ENCODE data around the gene CDR2L.
"Not testable (repeated sequence)": the region's sequence is repeated elsewhere in the genome, so short reads cannot be mapped to it uniquely, and the experiment has no call there.

CDR2L gene

DNA sequence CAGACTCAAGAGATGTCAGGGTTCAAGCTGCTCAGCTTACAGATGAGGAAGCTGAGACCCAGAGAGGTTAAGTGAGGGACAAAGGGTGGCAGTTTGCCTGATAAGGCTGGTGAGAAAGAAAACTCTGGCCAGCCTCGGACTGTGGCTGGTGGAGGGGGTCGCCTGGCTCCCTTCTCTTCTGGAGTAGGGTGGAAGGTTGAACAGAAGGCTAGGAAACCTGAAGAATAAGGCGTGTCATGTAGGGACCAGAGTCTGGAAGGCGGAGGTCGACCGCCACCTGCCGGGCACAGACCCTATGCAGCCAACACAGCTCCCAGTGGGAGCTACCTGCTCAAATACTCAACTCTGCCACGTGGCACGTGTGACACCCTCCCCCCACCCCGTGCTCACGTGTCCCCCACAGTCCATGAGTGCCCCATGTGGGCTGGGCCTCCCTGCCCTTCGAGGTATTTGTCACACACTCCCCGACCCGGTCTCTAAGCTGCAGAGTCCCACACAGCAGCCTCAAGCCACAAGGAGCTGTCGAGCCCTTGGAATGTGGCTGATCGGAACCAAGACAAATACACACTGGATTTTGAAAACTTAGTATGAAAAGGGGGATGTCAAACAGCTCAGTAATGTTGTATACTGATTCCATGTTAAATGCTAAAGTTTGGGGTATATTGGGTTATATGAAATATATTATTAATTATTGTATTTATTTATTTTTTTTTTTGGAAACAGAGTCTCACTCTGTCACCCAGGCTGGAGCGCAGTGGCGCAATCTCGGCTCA, 26.7 kb upstream of the CDR2L start:
- peak; percentile 81 for DNase-seq

DNA sequence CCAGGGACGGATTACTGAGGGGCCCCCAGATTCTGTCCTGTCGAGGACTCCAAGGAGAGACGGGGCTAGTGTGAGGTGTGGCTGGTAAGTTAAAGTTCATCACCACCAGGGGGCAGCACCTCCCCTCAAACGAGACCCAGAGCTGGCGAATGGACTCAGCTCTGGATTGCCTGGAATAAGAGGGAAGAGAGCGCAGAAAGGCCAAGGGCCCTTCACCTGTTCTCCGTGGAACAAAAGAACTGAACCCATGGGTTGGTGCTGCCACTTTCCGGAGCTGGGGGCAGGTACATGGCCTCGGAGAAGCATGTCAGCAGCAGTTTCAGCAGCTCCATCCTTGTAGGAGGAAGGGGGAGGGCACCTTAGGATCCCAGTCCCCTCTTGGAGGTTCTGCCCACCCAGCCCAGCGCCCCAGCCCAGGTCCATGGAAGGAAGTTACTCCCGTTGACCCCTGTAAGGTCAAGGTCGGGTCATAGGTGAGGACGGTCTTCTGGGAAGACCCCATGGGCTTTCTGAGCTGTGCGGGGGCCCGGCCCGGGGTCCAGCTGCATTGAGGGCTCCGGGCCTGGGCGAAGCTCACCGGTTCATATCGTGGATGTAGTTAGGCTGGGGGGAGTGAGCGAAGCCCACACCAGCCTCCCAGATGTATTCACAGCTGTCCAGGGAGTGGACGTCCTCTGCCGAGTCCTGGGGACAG, 25.6 kb upstream of the CDR2L start:
- DNase-seq = peak; percentile 92

DNA sequence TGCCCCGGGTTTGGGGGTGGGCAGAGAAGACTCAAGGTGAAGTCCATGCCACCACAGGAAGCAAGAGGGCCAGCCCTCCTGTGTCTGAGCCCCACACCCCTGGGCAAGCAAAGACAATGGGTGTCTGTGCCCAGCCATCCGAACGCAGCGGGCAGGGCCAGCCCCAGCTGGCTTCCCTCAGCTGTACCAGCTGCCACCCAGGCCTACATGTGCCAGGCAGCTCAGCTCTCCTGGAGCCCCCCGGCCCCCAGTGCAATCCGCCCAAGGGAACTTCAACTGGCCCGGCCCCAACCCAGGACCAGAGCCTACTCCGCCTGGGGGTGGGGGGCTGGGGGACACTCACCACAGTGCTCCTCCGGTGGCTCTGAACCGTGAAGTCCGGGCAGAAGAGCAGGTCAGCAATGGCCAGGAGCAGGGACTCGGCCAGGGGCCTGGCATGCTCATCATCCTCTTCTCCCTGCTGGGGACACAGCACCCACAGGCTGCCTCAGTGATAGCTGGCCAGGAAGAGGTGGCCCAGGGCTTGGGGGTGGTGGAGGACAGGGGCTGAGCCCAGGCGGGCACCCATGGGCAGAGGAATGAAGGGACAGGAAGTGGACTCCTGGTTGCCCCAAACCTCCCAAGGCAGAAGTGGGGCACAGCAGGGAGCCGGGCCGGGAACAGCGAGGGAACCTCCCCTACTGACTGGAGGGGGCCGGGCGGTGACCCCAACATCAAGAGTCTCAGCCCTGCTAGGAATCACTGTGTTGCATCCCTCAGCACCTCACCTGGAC, 24.6 kb upstream of the CDR2L start:
- no peak for DNase-seq

DNA sequence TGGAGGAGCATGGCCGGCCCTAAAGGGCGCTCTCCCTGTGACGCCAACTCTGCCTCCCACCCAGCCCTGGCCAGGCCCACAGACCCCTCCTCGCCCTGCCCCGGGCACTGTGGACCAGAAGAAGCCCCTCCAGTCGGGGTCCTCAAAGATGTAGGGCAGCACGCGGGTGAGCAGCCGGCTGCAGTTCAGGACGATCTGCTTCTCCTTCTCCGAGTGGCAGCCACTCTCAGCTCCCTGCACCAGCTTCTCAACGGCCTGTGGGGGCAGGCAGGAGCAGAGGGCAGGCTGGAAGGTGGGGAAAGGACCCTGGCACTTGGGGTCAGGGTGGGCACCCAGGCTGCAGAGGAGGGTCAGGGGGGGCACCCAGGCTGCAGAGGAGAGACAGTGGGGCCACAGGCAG, 23.8 kb upstream of the CDR2L start:
- peak; percentile 20 for DNase-seq

DNA sequence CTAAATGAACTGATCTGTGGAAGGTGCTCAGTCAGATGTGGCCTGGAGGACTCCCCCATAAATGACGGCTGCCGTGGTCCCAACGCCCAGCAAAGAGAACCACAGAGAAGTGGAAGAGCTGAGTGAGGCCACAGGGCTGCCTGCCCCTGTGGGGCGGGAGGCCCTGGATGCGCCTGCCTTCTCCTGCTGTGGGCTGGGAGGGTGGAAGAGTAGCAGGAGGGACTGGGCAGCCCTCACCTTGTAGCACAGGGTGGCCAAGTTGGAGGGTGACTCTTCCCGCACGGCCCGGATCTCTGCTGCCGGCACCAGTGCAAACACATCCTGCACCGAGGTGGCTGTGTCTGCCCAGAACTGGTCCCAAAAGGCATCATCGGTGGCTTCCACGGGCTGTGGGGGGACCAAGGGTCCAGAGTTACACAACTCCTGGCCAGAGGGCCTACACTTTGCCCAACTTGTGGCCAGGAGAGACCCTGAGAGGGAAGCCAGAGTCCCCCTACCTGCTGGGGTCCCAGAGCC, 23.1 kb upstream of the CDR2L start:
- DNase-seq = no peak

DNA sequence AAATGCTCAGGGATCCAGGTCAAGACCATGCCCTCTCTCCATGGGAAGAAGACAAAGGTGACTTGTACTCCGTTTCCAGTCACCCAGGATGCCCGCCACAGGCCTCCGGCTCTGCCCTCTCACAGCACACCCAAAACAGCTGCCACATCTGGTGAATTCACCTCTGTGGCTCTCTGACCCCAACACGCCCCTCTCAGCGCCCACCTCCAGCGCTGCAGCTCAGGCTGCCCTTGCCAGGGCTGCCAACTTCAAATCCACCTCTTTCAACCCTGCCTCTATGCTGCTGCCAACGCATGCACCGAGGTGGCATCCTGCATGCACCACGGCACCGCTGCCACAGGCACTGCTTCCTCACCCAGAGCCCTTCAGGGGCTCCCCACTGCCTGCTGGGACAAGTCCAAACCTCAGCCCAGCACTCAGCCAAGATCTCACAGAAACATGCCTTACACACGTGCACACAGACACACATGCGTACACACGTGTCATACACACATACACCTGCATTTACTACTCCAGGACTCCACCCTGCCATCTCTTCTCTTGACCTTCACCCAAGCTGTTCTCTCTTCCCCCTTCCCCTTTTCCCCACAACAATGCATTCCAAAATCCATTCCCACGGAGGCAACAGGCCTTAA, 22.3 kb upstream of the CDR2L start:
- no peak for DNase-seq

DNA sequence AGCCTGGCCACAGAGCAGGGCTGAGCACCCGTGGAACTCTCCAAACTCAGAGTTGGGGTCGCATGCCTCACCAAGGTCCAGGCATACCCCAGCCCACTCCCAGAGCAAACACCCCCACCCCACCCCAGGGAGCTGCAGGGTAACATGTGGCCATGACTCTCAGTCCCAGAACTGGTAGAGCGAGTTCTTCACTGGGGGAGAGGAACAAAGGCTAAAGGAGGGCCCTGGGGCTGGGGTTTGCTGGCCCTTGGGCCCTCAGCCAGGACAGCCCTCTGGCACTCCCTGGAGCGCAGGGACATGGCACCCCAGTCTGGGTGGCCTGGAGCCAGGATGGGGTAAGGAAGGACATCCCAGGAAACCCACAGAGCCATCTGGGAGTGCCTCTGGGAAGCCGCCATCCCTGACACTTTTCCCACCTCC, 19.1 kb upstream of the CDR2L start:
- no peak for DNase-seq

DNA sequence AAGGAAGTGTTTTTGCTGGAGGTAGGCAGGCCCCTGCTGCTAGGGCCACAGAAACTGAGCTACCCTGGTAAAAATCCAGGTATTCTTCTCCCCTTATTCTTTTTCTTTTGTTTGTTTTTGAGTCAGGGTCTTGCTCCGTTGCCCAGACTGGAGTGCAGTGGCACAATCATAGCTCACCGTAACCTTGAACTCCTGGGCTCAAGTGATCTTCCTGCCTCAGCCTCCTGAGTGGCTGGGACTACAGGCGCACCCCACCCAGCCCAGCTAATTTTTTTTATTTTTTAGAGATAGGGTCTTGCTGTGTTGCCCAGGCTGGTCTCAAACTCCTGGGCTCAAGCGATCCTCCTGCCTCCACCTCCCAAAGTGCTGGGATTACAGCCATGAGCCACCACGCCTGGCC, 17.9 kb upstream of the CDR2L start:
- DNase-seq = not testable (repeated sequence)

DNA sequence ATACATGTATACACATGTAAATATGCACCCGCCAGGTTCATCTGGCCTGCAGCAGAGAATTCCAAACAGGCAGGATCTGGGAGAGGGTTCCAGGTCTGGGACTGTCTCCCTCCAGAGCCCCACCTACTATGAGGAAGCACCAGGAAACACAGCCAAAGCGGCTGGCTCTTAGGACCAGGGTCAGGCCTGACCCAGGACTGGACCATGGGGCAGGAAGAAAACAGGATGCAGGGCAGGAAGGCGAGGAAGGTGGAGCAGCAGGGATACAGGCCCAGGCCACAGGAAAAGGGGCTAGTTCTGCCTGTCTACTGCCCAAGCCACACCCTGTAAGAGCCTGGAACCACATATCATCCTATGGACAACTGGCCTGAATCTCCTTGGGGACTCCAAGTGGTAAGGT, 17.0 kb upstream of the CDR2L start:
- DNase-seq = no peak

DNA sequence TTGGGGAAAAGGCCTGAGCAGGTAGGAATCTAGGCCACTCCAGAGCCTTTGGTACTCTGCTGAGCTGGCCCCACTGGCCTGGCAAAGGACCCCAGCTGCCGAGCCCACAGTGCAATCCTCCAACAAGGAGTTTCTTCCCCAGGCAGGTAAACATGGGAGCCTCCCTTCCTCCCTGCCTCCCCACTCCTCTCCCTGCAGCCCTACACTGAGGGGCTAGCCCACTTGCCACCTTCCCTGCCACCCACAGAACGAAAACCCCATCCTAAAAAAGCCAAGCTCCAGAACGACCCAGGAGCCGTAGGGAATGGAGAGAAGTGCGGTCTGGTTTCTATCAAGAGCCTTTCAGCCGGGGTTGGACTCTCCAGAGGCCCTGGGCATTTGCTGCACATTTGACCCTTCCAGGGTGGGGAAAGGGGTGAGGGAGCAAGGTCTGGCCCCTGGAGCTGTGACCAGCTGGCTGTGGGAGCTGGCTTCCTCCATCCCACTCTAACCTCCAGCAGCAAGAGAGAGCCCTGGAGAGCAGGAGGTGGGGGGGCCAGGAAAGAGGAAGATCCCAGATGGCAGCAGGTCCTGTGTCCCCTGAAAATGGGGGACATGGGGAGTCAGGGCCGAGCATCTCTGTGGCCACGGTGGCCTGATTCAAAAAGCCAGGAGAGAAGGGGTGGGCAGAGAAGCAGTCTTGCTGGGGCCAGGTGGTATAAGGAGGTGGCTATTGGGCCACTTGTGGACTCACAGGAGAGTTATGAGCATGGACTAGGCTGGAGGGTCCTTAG, 16.2 kb upstream of the CDR2L start:
- DNase-seq = no peak

DNA sequence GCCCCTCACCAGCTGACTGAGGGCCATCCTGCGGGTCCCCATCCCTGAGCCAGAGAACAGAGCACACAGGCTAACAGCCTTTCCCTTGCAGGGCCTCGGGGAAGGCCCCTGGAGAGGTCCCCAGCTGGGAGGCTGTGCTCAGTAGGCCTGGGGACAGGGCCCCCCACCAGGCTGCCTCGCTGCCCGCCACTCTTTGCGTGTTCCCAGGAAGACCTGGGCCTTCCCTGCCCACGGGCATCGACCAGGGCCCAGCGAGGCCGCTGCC, 15.7 kb upstream of the CDR2L start:
- DNase-seq = no peak

DNA sequence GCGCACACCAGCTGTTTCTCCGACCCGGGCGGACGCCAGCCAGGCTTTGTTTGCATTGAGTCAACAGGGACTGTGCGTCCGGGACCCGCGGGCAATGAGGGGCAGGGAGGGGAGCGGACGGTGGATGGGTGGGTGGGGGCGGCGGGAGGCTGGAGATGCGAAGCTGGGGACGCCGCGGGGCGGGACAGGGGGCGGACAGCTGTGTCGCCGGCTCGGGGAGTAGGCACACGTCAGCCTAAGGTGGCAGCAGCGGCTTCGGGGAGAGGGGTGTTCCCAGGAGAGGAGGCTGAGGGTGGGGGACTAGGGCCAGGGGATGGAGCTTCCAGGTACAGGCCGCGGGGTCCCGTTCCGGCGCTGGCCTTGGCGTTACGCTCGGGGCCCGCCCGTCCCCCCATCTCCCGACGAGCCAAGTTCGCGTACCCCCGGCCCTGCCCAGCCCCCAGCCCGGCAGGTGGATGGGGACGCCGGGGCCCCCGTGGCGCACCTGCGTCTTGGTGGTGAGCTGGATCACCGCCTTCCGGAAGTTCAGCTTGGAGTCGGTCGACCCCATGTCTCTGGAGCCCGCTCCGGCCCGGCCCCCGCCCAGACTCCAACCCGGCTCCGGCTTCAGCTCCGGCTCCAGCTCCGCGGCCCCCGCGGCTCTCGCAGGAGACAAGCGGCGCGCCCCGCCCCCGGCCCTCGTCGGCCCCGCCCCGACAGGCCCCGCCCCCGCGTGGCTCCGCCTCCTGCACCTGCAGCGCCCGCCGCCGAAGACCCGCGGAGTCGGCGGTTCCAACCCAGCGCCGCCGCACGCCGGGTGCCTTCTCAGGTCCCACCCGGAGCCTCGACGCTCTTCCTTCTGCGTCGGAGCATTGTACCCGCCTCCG, 15.1 kb upstream of the CDR2L start, which contains the start of gene HID1:
TSS of gene HID1 (minus strand) at position 653 of the 866 bp plus-strand sequence. CDS start at position 550, 103 bp downstream.
- peak; percentile 64 for DNase-seq

DNA sequence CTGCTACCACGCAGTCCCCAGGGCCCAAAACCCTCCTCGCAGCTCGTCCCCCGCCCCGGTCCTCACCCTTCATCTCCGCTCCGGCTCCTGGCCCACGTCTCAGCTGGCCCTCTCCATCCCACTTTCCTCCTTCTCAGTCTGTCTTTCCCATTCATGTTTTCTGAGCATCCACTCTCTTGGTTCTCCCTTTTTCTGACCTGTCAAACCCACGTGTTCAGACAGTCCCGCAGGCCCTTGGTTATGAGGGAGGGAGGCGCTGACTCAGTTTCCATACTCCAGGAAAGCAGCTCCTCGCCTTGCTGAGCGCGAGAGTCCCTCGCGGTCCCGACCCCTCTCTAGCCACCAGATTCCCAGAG, 14.5 kb upstream of the CDR2L start:
- no peak for DNase-seq

DNA sequence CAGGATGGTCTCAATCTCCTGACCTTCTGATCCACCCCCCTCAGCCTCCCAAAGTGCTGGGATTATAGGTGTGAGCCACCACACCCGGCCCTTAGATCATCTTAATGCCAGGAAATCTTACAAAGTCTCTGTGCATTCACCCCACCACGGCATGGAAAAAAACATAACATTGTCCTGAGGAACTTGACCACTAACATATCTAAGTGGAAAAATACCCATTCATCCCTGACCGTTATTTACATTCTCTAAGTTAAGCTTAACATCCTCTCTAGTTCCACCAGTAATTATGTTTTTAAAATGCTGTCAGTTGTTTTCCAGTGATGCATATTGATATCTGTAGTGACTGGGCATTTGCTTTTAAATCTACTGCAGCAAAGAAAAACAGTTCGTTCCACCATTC, 11.5 kb upstream of the CDR2L start:
- DNase-seq = no peak

DNA sequence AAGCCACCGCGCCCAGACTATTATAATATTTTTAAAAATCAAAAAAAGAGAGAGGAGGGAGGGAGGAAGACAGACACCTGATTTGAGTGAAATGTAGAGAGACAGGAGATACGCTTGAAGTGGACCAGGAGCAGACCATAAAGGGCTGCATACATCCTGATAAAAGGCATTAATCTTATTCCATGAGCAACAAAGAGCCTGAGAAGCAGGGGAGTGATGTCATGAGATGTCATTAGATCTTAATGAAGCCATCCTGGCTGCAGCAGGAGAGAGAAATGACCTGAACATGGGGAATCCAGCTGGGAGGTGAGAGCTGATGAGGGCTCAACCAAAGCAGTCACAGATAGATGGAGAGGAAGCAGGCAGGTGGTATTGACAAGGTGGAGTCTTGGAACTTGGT, 9.6 kb upstream of the CDR2L start:
- DNase-seq = no peak

DNA sequence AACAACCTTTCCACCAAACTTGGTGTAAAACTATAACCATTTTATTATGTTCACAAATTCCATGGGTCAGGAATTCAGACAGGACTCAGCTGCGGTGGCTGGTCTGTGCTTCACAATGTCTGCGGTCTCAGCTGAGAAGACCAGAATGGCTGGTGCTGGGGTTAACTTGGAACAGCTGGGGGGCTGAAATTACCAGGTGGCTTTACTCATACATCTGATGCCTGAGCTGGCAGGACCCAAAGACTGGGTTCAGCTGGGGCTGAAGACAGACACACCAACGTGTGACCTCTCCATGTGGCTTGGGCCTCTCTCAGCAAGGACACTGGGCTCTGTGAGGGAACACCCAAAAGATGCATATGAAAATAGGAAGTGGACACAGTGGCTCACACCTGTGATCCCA, 9.2 kb upstream of the CDR2L start:
- DNase-seq = no peak

DNA sequence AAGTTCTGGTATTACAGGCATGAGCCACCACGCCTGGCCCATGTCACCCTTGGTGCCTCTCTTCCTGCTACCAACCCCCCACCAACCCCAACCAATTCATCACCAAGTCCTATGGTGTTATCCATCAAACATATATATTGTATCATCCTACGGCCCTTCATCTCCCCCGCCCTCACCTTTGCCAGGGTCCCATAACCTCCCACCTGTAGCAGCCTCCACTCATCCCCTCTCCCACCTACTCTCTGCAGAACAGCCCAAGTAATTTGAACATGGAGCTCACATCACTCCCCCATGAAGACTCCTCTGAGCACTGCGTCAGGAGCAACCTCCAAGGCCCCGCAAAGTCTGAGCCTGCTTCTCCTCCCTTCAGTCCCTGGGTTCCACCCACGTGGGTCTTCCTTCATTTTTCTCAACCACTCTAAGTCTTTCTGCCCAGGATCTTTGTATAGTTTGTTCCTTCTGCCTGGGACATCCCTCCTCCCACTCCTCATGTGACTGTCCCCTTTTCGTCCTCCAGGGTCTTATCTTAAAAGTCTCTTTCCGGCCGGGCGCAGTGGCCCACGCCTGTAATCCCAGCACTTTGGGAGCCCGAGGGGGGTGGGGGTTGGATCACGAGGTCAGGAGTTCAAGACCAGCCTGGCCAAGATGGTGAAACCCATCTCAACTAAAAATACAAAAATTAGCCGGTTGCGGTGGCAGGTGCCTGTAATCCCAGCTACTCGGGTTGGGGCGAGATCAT, 7.9 kb upstream of the CDR2L start:
- DNase-seq = no peak

DNA sequence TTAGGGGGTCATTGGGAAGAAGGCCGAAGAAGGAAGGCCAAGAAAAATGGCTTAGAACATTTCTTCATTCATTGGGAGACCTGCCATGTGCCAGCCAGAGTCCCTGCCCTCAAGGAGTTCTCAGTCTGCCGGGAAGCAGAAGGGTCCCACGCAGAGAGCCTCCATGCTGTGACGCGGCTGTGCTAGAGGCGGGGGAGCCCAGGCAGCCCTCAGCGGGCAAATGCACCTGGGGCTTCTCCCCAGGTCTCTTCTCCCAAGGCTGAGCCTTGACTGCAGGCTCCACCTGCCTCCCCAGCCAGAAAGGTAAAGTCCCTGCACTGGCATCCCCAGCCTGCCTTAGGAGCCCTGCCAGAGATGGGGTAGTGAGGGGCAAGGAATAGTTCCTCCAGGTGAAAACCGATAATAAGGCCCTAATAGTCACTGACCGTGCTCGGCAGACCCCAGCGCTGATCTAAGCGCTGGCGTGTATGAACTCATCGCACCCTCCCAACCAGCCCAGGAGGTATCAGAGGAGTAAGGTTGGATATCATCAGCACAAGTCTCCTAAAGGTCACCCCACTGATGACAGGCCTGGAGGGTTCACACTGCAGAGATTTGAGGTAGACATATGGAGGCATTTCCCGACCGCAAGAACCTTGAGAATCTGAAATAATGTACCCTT, 6.0 kb upstream of the CDR2L start:
- DNase-seq = no peak

DNA sequence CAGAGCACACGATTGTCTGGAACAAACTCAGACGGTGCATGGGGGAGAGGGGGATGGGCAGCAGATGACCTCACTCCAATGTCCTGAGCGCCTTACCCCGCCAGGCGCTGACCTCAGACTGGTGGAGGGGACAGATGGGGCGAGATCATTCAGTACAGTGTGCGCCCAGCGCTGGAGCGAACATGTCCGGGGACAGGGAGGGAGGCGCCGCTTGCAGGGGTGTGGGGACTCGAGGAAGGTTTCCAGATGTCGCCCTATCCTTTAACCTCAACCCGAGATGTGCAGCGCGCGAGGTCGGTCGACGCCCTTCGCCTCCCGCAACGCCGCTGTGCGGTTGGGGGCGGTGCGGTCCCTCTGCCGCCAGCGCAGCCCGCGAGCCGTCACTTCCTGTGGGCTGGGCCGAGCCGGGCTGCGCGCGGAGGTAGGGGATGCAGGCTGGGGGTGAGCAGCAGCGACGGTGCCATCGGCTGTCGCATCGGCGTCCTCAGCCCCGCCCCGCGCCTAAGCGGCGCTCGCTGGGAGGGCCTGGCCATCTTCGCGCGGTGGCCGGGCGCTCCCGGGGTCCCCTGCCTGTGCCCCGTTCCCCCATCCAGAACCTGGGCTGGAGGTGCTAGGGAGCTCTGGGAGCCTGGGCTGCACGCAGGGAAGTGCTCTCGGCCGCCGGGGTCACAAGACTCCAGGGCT, 5.3 kb upstream of the CDR2L start:
- DNase-seq = peak; percentile 52
